GM21529 (cell line): ENCODE measurements around the gene BEST4.
A peak's percentile ranks its signal among the peaks of the same experiment; 100 is the strongest.
"Not testable (repeated sequence)": the region's sequence is repeated elsewhere in the genome, so short reads cannot be mapped to it uniquely, and the experiment has no call there.

Experiments
- ATAC-seq: cut with Tn5 transposase; IDR thresholded peaks from one replicate; pipeline ENCODE4 v1.9.1; 2021; ENCODE audit not compliant: unreplicated experiment

BEST4 gene

GRCh38 chr1:44778705-44779576 lies 9.0 kb downstream of the BEST4 start:
- ATAC-seq = no peak

GRCh38 chr1:44777969-44778635 lies 9.9 kb downstream of the BEST4 start:
- ATAC-seq = no peak

- ATAC-seq = no peak
Measured at GRCh38 chr1:44777547-44777946, 10.4 kb downstream of the BEST4 start.

GRCh38 chr1:44776730-44777068 lies 11.3 kb downstream of the BEST4 start:
- ATAC-seq = no peak

- ATAC-seq = peak; percentile 3
Measured at GRCh38 chr1:44775930-44776729, 11.8 kb downstream of the BEST4 start.

- ATAC-seq = peak; percentile 84
Measured at GRCh38 chr1:44775078-44775929, 12.7 kb downstream of the BEST4 start, which contains the start of gene RPS8. TSS of gene RPS8 (plus strand) at chr1:44775540. CDS start at chr1:44775597, 57 bp downstream.

- ATAC-seq = not testable (repeated sequence)
Measured at GRCh38 chr1:44766421-44766820, 21.5 kb downstream of the BEST4 start.

- no peak for ATAC-seq
Measured at GRCh38 chr1:44760876-44761275, 27.1 kb downstream of the BEST4 start.

- no peak for ATAC-seq
Measured at GRCh38 chr1:44759077-44759476, 28.9 kb downstream of the BEST4 start.

- peak; percentile 48 for ATAC-seq
Measured at GRCh38 chr1:44757420-44757819, 30.6 kb downstream of the BEST4 start.

GRCh38 chr1:44747878-44748277 lies 40.1 kb downstream of the BEST4 start:
- no peak for ATAC-seq

GRCh38 chr1:44743211-44743610 lies 44.8 kb downstream of the BEST4 start:
- no peak for ATAC-seq

- ATAC-seq = no peak
Measured at GRCh38 chr1:44740179-44740617, 47.8 kb downstream of the BEST4 start.

- peak; percentile 98 for ATAC-seq
Measured at GRCh38 chr1:44739307-44740178, 48.4 kb downstream of the BEST4 start, which contains the start of gene KIF2C. TSS of gene KIF2C (plus strand) at chr1:44739837. CDS start at chr1:44739933, 96 bp downstream.

- ATAC-seq = not testable (repeated sequence)
Measured at GRCh38 chr1:44738953-44739306, 49.0 kb downstream of the BEST4 start.

GRCh38 chr1:44735992-44736391 lies 52.0 kb downstream of the BEST4 start:
- no peak for ATAC-seq

- no peak for ATAC-seq
Measured at GRCh38 chr1:44733784-44734183, 54.2 kb downstream of the BEST4 start.
